Measurements from ENCODE around the gene DOCK2. TPM values are rescaled to one million over a fixed set of nuclear protein-coding genes. Genes with fewer than 3 reads are reported as not detected.

DOCK2 gene
- total RNA-seq, 1 donor from 2014 or later = 303 TPM

- intact Hi-C loops (cut with micrococcal nuclease) = no loop called here
Measured at GRCh38 chr5:170028124-170028523, 391.0 kb downstream of the DOCK2 start.

GRCh38 chr5:170034231-170034630 is 397.2 kb downstream of the DOCK2 start:
- intact Hi-C loops (cut with micrococcal nuclease) = no loop called here

GRCh38 chr5:170038241-170038640 is 401.2 kb downstream of the DOCK2 start:
- intact Hi-C loops (cut with micrococcal nuclease) = no loop called here

- intact Hi-C loops (cut with micrococcal nuclease) = no loop called here
Measured at GRCh38 chr5:170039830-170040229, 402.8 kb downstream of the DOCK2 start.

- intact Hi-C loops (cut with micrococcal nuclease) = no loop called here
Measured at GRCh38 chr5:170046241-170046640, 409.2 kb downstream of the DOCK2 start.

- intact Hi-C loops (cut with micrococcal nuclease) = no loop called here
Measured at GRCh38 chr5:170049713-170050112, 412.6 kb downstream of the DOCK2 start.

- intact Hi-C loops (cut with micrococcal nuclease) = no loop called here
Measured at GRCh38 chr5:170053896-170054295, 416.8 kb downstream of the DOCK2 start.

GRCh38 chr5:170055606-170056005 is 418.5 kb downstream of the DOCK2 start:
- intact Hi-C loops (cut with micrococcal nuclease) = no loop called here

- intact Hi-C loops (cut with micrococcal nuclease) = no loop called here
Measured at GRCh38 chr5:170056561-170057267, 419.6 kb downstream of the DOCK2 start.

GRCh38 chr5:170057311-170057710 is 420.2 kb downstream of the DOCK2 start:
- intact Hi-C loops (cut with micrococcal nuclease) = no loop called here

- intact Hi-C loops (cut with micrococcal nuclease) = no loop called here
Measured at GRCh38 chr5:170059221-170059620, 422.1 kb downstream of the DOCK2 start.

GRCh38 chr5:170067152-170067551 is 430.1 kb downstream of the DOCK2 start:
- intact Hi-C loops (cut with micrococcal nuclease) = no loop called here

- intact Hi-C loops (cut with micrococcal nuclease) = no loop called here
Measured at GRCh38 chr5:170067574-170068170, 430.6 kb downstream of the DOCK2 start.

GRCh38 chr5:170069512-170069911 is 432.4 kb downstream of the DOCK2 start:
- intact Hi-C loops (cut with micrococcal nuclease) = no loop called here

- intact Hi-C loops (cut with micrococcal nuclease) = no loop called here
Measured at GRCh38 chr5:170070556-170071412, 433.7 kb downstream of the DOCK2 start.

- intact Hi-C loops (cut with micrococcal nuclease) = no loop called here
Measured at GRCh38 chr5:170071748-170072147, 434.7 kb downstream of the DOCK2 start.

GRCh38 chr5:170075696-170076095 is 438.6 kb downstream of the DOCK2 start:
- intact Hi-C loops (cut with micrococcal nuclease) = no loop called here

- intact Hi-C loops (cut with micrococcal nuclease) = no loop called here
Measured at GRCh38 chr5:170076211-170076610, 439.1 kb downstream of the DOCK2 start.

GRCh38 chr5:170076739-170077138 is 439.7 kb downstream of the DOCK2 start:
- intact Hi-C loops (cut with micrococcal nuclease) = no loop called here

GRCh38 chr5:170077526-170077925 is 440.5 kb downstream of the DOCK2 start:
- intact Hi-C loops (cut with micrococcal nuclease) = no loop called here

GRCh38 chr5:170078458-170078857 is 441.4 kb downstream of the DOCK2 start:
- intact Hi-C loops (cut with micrococcal nuclease) = no loop called here

GRCh38 chr5:170078931-170079330 is 441.9 kb downstream of the DOCK2 start:
- intact Hi-C loops (cut with micrococcal nuclease) = no loop called here

Data from T-helper 2 cell treated with Interferon-gamma antibody and Interleukin-4, amounts not matched to agents 100 ng/mL and 5 ng/mL, for 36 hours (primary cell).